HuH-7 (cell line): ENCODE results near the gene ESRRB.

Experiments
- DNase-seq: peaks from one replicate; pipeline ENCODE4 v3.0.0; 2011; ENCODE audit warnings: low spot score

ESRRB gene

DNA sequence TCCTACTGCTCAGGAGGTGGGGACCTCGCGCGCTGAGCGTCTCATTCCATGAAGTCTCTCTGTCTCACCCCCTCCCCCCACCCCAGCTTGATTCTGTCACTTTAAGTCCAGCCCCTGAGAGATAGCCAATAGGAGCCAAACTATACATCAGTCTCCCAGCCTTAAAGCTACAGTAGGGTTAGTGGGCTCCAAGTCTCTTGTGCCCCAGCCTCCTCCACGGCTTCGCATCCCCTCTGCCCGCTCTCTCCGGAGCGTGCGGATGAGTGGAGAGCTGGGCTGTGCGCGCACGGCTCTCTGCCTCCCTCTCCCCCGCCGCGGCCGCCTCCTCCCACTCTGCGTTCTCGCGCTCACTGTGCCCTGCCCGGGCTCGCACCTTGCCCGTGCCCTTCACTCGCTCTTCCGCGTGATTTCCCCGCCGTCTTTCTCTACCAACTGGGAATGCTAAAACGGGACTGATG, at the start of gene ESRRB:
Gene ESRRB (plus strand): TSS at position 191 of the 458 bp plus-strand sequence. CDS start 265 bp downstream, at position 456.
- no peak for DNase-seq

- DNase-seq = no peak
Observed at GRCh38 chr14:76326918-76327689, 48.8 kb upstream of the ESRRB start.

DNA sequence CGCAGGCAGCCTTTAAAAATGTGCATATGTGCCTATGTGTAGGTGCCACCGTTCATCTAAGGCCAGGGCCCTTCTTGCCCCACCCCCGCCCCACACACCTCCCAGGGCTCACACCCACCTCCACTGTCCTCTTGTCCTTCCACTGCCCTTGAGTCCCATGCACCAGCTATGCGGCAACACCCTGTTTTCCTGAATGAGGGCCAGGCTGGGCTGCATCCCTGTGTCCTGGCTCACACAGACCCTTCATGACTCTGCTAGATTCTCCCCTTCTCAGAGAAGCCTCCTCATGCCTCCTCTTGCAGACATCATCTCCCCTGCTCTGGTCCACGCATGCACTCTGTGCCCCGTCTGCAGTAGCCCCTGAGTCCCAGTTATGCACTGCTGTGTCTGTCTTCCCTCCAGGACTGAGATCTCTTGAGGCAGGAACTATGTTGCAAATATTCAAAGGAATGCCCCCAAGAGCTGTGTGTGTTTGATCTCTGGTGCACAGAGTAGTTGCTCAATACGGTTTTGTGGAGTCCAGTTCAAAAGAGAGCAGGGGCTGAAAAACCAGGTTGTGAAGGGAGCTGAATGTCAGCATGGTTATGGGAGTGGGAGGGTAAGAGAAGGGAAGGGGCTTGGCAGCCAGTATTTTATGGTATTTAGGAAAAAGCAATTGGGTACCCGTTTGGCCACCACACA, 47.3 kb upstream of the ESRRB start:
- DNase-seq = no peak

- DNase-seq = no peak
Observed at GRCh38 chr14:76329154-76329928, 46.6 kb upstream of the ESRRB start.

DNA sequence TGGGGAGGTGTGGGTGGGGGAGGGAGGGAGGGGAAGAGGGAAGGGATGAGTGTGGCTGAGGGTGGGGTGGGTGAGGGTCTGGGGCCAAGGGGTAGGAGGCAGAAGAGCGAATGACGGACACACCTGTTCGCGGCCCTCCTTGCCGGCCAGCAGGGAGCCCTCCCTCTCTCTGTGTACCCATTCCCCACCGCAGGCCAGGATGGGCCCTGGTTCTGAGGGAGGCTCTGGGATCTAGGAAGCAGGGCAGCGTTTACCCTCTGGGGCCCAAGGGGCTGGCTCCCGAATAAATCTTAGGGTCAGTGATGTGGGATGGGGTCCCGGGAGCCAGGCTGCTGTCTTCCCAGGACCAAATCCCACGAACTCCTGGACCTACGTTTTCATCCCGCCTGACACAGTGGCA, 46.0 kb upstream of the ESRRB start:
- DNase-seq = no peak

GRCh38 chr14:76330411-76331327, 45.3 kb upstream of the ESRRB start:
- DNase-seq = no peak

GRCh38 chr14:76331328-76332011, 44.5 kb upstream of the ESRRB start:
- DNase-seq = no peak

- DNase-seq = no peak
Observed at GRCh38 chr14:76333664-76334063, 42.3 kb upstream of the ESRRB start.

DNA sequence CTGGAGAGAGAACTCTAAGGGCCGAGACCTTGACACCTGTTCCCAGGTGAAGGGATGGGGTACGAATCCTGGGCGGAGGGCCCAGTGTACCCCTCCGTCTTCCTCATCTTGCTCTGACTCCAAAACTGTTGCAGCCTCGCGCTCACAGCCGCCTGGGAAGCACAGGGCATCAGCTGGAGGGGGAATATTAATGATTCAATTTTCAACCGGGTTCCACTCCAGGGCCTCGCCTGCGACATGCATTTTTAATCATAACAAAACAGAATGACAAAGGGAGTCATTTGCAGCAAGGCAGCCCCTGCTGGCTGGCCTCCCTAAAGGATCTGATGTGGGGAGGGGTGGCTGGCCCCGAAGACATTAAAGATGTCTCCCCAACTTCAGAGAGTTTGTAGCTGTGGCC, 41.6 kb upstream of the ESRRB start:
- no peak for DNase-seq

DNA sequence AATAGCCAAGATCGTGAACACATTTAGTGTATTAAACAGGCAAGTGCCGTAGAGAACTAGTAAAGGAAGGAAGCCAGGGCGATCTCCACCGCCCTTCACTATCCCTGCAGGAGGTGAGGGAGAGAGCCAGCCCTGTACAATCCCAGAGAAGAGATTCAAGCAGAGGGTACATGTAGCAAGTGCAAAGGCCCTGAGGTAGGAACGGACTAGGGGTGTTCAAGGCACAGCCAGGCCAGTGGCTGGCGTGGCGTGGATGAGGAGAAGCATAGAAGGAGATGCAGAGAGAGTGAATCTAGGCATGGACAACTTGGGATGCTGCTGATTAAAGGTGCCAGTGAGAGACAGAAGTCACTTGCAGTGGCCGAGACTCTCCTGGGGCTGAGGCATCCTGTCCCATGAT, 39.1 kb upstream of the ESRRB start:
- no peak for DNase-seq

- no peak for DNase-seq
Observed at GRCh38 chr14:76337635-76338545, 38.0 kb upstream of the ESRRB start.

- DNase-seq = no peak
Observed at GRCh38 chr14:76339728-76340615, 36.0 kb upstream of the ESRRB start.

GRCh38 chr14:76343386-76343785, 32.6 kb upstream of the ESRRB start:
- no peak for DNase-seq

DNA sequence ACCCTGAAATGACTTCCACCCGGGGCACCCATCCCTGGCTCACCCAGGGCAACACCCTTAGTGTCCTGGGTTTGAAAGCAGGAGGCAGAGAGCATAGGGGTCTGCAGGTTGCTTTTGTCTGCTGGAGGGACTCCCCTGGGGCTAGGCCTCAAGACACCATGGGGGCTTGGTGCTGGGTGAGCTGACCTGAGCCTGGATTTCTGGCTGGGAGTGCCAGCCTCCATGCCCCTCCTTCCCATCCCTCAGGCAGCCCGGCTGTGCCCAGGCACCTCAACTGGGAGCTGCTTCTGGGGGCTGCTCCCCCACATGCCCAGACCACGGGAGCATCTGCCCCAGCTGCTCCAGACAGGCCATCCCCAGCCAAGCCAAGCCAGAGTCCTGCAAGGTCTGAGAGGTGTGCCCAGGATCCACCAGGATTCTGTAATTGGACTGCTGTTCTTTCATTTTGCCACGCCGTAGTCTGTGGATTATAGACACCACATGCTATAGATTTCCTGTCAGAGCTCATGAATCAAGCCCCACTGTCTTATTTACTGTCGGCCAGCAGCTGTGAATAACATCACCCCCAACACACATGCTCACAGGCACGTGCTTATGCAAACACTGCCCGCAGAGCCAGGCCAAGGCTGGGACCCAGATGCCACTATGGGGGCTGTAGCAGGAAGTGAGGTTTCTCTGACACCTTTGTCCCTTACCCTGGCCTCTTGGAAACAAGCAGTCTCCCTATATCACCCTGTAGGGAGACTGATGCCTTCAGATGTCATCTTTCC, 29.4 kb upstream of the ESRRB start:
- DNase-seq = no peak

DNA sequence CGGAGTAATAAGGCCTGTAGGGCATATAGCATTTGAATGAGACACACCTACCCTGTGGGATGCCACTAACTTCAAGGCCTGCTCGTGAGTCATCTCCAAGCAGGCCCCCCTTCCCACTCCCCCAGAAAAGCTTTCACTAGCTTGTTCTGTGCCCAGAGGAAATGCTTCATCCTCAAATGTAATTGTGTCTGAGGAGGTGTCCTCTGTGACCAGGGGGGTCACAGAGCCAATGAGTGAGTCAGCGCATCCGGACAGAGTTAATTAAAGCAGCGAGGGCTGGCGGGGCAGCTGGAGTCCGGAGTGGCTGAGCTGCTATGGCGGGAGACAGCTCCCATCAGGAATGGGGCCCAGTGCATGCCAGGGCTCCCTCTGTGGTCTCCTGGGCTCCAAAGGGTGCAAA, 27.0 kb upstream of the ESRRB start:
- no peak for DNase-seq

- no peak for DNase-seq
Observed at GRCh38 chr14:76349993-76350392, 25.9 kb upstream of the ESRRB start.

GRCh38 chr14:76350671-76351070, 25.3 kb upstream of the ESRRB start:
- DNase-seq = no peak

GRCh38 chr14:76351941-76352340, 24.0 kb upstream of the ESRRB start:
- no peak for DNase-seq
